ENCODE measurements around the gene TMEM9B. TPM values are rescaled to one million over a fixed set of nuclear protein-coding genes. Genes with fewer than 3 reads are reported as not detected.

TMEM9B gene
- total and polyA plus RNA-seq, 9 of the 15 experiments (the other 6 are each of a cell fraction or from before 2014, with no cell fraction given), result 7.7 to 20.0 (median 14.0) TPM

DNA sequence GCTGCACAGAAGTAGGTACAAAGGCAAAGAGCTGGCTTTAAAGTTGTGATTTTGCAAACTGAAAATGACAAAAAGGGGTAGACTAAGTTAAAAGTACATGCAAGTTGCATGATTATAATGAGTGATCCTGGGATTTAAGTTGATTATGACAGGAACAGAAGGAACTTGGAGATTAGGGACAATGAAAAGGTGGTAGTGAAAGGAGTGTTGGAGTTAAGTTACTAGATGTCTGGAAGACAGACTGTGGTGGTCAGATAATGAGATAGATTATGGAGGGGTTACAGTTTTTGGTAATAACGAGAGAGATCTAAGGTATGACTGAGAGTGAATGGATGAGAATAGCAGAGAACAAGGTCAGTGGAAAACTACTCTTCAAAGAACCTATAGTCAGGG lies 7.7 kb upstream of the TMEM9B start:
- no peak overlapping the region for H2AFZ ChIP-seq (ENCODE audit: low read depth, low read length)
- no peaks in the 10 kb centered on the region for H3K36me3 ChIP-seq (ENCODE audit: control insufficient read depth, insufficient read depth, low read length)
- no peaks in the 10 kb centered on the region for H3K79me2 ChIP-seq (ENCODE audit: control insufficient read depth, insufficient read depth, low read length)
- no peaks in the 10 kb centered on the region for H4K20me1 ChIP-seq (replicated peaks; ENCODE audit: control insufficient read depth, insufficient read depth, low read length)
- BruUV-seq (replicated peaks), result no TSS peak
- peaks cover 0 to 7% of the 10 kb centered on the region in 2 experiments; a peak in 3 of 5 replicates for H3K4me1 ChIP-seq (replicated peaks in 1 of 2; ENCODE audit: control insufficient read depth in 2 of 2, insufficient read depth in 2 of 2, low read length in 2 of 2)
- H3K4me2 ChIP-seq (ENCODE audit: insufficient read depth, low read length), result no peak overlapping the region; the same call in 1 of the 2 replicates
- H3K9ac ChIP-seq (ENCODE audit: insufficient read depth in 1 of 2, low read depth in 2 of 2, low read length in 2 of 2), result no peak overlapping the region
- H3K27ac ChIP-seq (ENCODE audit: extremely low read depth, low read depth, low read length), result no peak overlapping the region
- FAIRE-seq (peak; percentile 6), DNase-seq (ENCODE audit: extremely low read depth in 1 of 4, low spot score in 3 of 4) (peak in 1 of 4 experiments; percentile 19), ATAC-seq (peak; percentile 29; the same call in 1 of the 3 replicates)
- no peaks in the 10 kb centered on the region for H3K9me1 ChIP-seq (ENCODE audit: control insufficient read depth, insufficient read depth, low read length)
- intact Hi-C loops (cut with micrococcal nuclease), result no loop called here
- POLR2A ChIA-PET, result interaction anchor here (1.2 kb wide), 1 partner anchor 10 kb away, joined by 3 read pairs; no protein-coding TSS in a partner anchor
- WGBS (ENCODE audit: insufficient coverage, low coverage, missing lambda C conversion rate), result 0% methylated on average over 1 of the region's 1 CpG
- in situ Hi-C loops (cut with MboI), result no loop called here
- no peaks in the 10 kb centered on the region for H3K9me3 ChIP-seq (replicated peaks; ENCODE audit: control insufficient read depth, insufficient read depth, low read depth, low read length)
- H3K4me3 ChIP-seq, result no peak overlapping the region
- CTCF ChIA-PET (ENCODE audit: low intra/inter-chr PET ratio), result no interaction called here
- no peaks in the 10 kb centered on the region for H3K27me3 ChIP-seq (ENCODE audit: control insufficient read depth in 2 of 2, insufficient read depth in 2 of 2, low read length in 2 of 2)
- TF ChIP-seq BRCA1 (IDR thresholded peaks at IDR 0.05) (no peak), BRCA1 (CRISPR knock-in tag; IDR thresholded peaks at IDR 0.05) (no peak), HOXB6 (CRISPR knock-in tag; IDR thresholded peaks at IDR 0.05; ENCODE audit: borderline replicate concordance) (no peak), MYBL2 (IDR thresholded peaks at IDR 0.05; ENCODE audit: low read depth) (no peak), MYBL2 (CRISPR knock-in tag; IDR thresholded peaks at IDR 0.05; ENCODE audit: borderline replicate concordance) (no peak), FIP1L1 (IDR thresholded peaks at IDR 0.05; ENCODE audit: low read depth, low read length, poor library complexity, severe bottlenecking) (no peak), NCOR1 (IDR thresholded peaks at IDR 0.05) (peak; percentile 72), TCF3 (CRISPR knock-in tag; IDR thresholded peaks at IDR 0.05) (peak; percentile 66), CBX1 (IDR thresholded peaks at IDR 0.05; ENCODE audit: low read depth) (no peak), EGR1 (conservative IDR thresholded peaks at IDR 0.05) (no peak), PHB2 (IDR thresholded peaks at IDR 0.05; ENCODE audit: low read depth) (peak; percentile 27; the same call in 1 of the 2 replicates), RNF219 (CRISPR knock-in tag; IDR thresholded peaks at IDR 0.05) (no peak)
- TF ChIP-seq, protein P1, sequence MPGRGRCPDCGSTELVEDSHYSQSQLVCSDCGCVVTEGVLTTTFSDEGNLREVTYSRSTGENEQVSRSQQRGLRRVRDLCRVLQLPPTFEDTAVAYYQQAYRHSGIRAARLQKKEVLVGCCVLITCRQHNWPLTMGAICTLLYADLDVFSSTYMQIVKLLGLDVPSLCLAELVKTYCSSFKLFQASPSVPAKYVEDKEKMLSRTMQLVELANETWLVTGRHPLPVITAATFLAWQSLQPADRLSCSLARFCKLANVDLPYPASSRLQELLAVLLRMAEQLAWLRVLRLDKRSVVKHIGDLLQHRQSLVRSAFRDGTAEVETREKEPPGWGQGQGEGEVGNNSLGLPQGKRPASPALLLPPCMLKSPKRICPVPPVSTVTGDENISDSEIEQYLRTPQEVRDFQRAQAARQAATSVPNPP (IDR thresholded peaks at IDR 0.05; ENCODE audit: borderline replicate concordance, insufficient read depth, insufficient read length), result no peak
- TF ChIP-seq, protein P2, sequence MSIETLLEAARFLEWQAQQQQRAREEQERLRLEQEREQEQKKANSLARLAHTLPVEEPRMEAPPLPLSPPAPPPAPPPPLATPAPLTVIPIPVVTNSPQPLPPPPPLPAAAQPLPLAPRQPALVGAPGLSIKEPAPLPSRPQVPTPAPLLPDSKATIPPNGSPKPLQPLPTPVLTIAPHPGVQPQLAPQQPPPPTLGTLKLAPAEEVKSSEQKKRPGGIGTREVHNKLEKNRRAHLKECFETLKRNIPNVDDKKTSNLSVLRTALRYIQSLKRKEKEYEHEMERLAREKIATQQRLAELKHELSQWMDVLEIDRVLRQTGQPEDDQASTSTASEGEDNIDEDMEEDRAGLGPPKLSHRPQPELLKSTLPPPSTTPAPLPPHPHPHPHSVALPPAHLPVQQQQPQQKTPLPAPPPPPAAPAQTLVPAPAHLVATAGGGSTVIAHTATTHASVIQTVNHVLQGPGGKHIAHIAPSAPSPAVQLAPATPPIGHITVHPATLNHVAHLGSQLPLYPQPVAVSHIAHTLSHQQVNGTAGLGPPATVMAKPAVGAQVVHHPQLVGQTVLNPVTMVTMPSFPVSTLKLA (conservative IDR thresholded peaks at IDR 0.05), result no peak
- TF ChIP-seq, protein P3, sequence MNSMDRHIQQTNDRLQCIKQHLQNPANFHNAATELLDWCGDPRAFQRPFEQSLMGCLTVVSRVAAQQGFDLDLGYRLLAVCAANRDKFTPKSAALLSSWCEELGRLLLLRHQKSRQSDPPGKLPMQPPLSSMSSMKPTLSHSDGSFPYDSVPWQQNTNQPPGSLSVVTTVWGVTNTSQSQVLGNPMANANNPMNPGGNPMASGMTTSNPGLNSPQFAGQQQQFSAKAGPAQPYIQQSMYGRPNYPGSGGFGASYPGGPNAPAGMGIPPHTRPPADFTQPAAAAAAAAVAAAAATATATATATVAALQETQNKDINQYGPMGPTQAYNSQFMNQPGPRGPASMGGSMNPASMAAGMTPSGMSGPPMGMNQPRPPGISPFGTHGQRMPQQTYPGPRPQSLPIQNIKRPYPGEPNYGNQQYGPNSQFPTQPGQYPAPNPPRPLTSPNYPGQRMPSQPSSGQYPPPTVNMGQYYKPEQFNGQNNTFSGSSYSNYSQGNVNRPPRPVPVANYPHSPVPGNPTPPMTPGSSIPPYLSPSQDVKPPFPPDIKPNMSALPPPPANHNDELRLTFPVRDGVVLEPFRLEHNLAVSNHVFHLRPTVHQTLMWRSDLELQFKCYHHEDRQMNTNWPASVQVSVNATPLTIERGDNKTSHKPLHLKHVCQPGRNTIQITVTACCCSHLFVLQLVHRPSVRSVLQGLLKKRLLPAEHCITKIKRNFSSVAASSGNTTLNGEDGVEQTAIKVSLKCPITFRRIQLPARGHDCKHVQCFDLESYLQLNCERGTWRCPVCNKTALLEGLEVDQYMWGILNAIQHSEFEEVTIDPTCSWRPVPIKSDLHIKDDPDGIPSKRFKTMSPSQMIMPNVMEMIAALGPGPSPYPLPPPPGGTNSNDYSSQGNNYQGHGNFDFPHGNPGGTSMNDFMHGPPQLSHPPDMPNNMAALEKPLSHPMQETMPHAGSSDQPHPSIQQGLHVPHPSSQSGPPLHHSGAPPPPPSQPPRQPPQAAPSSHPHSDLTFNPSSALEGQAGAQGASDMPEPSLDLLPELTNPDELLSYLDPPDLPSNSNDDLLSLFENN (IDR thresholded peaks at IDR 0.05; ENCODE audit: low read depth in 2 of 2, low read length in 2 of 2), result no peak

Data from K562 (cell line).